CD4-positive, alpha-beta T cell (primary cell): ENCODE results near the gene KIAA0586. TPM values are rescaled to one million over a fixed set of nuclear protein-coding genes. Genes with fewer than 3 reads are reported as not detected.

Source experiments
- ATAC-seq: fragments of 200-7000 bp; cut with Tn5 transposase; one replicate; pipeline ENCODE4 v1.10.0; 2022; ENCODE audit warnings: mild to moderate bottlenecking; ENCODE audit not compliant: poor library complexity
- CTCF ChIA-PET: fragments of 350-600 bp; sonication (Branson Sonifier 250); formaldehyde crosslinking; loops from one replicate; lab custom pipeline; 2021; ENCODE audit warnings: antibody characterized with exemption, inconsistent platforms; lab: Charles Lee
- POLR2A ChIA-PET: fragments of 350-600 bp; sonication (Branson Sonifier 250); formaldehyde crosslinking; loops from one replicate; lab custom pipeline; 2021; ENCODE audit warnings: antibody characterized with exemption, inconsistent platforms; lab: Charles Lee
- DNase-seq, 14 experiments: peaks; one replicate each; pipeline ENCODE4 v3.0.0-alpha.2; 2013 to 2020; ENCODE audit warnings: mixed read lengths in 2 of 14
- H3K27ac ChIP-seq, 2 donors: one replicate each; pipeline versions ENCODE4 v1.5.1 to v1.7.0; 2013; ENCODE audit warnings: low read length in 2 of 2, low read depth in 1 of 2, mild to moderate bottlenecking in 1 of 2
- H3K27me3 ChIP-seq, 2 experiments: 1 replicate in 1 of 2; 2 replicates in 1 of 2; pipeline versions ENCODE4 v1.6.1 to v1.7.0; 2013; ENCODE audit warnings: low read length in 2 of 2, control low read depth in 1 of 2, mild to moderate bottlenecking in 1 of 2, moderate library complexity in 1 of 2; ENCODE audit not compliant: insufficient read depth in 2 of 2, control insufficient read depth in 1 of 2
- H3K36me3 ChIP-seq: one replicate; pipeline ENCODE4 v1.6.1; 2013; ENCODE audit warnings: low read length, control low read depth; ENCODE audit not compliant: insufficient read depth
- H3K4me1 ChIP-seq: one replicate; pipeline ENCODE4 v1.6.1; 2013; ENCODE audit warnings: low read length, control low read depth; ENCODE audit not compliant: insufficient read depth
- H3K4me3 ChIP-seq: one replicate; pipeline ENCODE4 v1.5.1; 2013; ENCODE audit warnings: mild to moderate bottlenecking, low read length, moderate library complexity
- H3K9me3 ChIP-seq, 2 experiments: 1 replicate in 1 of 2; 2 replicates in 1 of 2; pipeline versions ENCODE4 v1.6.1 to v1.7.0; 2013; ENCODE audit warnings: low read length in 2 of 2, mild to moderate bottlenecking in 2 of 2, control low read depth in 1 of 2, moderate library complexity in 1 of 2; ENCODE audit not compliant: control insufficient read depth in 1 of 2, insufficient read depth in 1 of 2
- H3K27ac Mint-ChIP-seq: one replicate; pipeline ENCODE4 v1.8.0; 2020; ENCODE audit warnings: mixed read lengths
- H3K27me3 Mint-ChIP-seq: one replicate; pipeline ENCODE4 v1.8.0; 2021; ENCODE audit warnings: mixed read lengths
- H3K36me3 Mint-ChIP-seq: one replicate; pipeline ENCODE4 v1.8.0; 2021; ENCODE audit warnings: low read depth, mixed read lengths
- H3K4me1 Mint-ChIP-seq: one replicate; pipeline ENCODE4 v1.8.0; 2021; ENCODE audit warnings: low read depth, mixed read lengths
- H3K4me3 Mint-ChIP-seq: one replicate; pipeline ENCODE4 v1.8.0; 2020; ENCODE audit warnings: mild to moderate bottlenecking, mixed read lengths
- H3K9me3 Mint-ChIP-seq: one replicate; pipeline ENCODE4 v1.8.0; 2020; ENCODE audit warnings: mixed read lengths
- intact Hi-C, 2 experiments: fragments of 100-400 bp; cut with DNase I in 1 of 2; cut with micrococcal nuclease in 1 of 2; formaldehyde crosslinking; loops; one replicate each; pipeline versions ENCODE4 v1.15.1 to v1.9.0; 2023 to 2025; cut with DNase I, micrococcal nuclease
- total RNA-seq, 174 experiments: library from RNA in 2 of 174; stranded (reverse) in 2 of 174; gene quantifications; one replicate each; pipeline ENCODE4 v1.2.3 and lab custom pipeline; 2021 to 2026
- TF ChIP-seq, protein P1 (sequence below): fragments of 200-600 bp; IDR thresholded peaks from one replicate; pipeline ENCODE4 v1.8.0; 2022; ENCODE audit warnings: antibody characterized with exemption, mild to moderate bottlenecking

The KIAA0586 gene
- total RNA-seq, 2 experiments from 2014 or later = 16.5 to 18.2 TPM

DNA sequence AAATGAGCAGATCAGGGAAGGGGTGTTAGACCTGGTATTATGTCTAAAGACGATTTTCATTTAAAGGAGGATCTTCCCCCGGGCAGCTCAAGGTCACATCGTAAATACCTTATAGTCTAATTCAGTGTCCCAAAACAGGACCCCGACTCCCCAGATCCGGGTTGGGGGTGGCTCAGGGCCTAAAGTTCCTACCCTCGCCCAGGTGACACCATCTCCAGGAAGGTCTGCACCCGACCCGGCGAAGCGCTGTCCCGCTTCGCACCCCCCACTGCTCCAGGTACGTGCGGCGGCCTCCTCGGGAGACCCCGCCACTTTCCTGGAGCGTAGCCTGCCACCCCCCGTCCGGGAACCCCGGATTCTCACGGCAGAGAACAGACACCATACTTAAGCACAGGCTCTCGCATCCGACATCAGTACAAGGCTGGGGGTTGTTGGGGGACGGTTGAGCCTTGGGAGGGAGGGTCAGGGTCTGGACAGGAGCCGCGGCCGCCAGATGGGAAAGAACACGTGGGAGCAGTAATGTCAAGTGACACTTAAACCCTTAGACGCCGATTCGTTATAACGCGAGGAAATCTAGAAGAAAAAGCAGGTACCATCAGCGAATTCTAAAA is 744 bp upstream of the KIAA0586 start:
- H3K4me1 Mint-ChIP-seq = peaks cover 68% of the 10 kb centered on the region
- Histone ChIP-seq H3K4me1 (peaks cover 18% of the 10 kb centered on the region), H3K36me3 (peaks cover 23% of the 10 kb centered on the region), H3K27me3 (no peaks in the 10 kb centered on the region), H3K9me3 (no peaks in the 10 kb centered on the region), H3K4me3 (peak overlapping the region; percentile 81), H3K27ac (peak overlapping the region; percentile 86 to 95)
- H3K4me3 Mint-ChIP-seq = peak overlapping the region; percentile 92
- H3K36me3 Mint-ChIP-seq = peaks cover 62% of the 10 kb centered on the region
- ATAC-seq (peak; percentile 8), DNase-seq (peak in 12 of 14 experiments; percentile 25 to 71 (median 34))
- TF ChIP-seq, protein P1, sequence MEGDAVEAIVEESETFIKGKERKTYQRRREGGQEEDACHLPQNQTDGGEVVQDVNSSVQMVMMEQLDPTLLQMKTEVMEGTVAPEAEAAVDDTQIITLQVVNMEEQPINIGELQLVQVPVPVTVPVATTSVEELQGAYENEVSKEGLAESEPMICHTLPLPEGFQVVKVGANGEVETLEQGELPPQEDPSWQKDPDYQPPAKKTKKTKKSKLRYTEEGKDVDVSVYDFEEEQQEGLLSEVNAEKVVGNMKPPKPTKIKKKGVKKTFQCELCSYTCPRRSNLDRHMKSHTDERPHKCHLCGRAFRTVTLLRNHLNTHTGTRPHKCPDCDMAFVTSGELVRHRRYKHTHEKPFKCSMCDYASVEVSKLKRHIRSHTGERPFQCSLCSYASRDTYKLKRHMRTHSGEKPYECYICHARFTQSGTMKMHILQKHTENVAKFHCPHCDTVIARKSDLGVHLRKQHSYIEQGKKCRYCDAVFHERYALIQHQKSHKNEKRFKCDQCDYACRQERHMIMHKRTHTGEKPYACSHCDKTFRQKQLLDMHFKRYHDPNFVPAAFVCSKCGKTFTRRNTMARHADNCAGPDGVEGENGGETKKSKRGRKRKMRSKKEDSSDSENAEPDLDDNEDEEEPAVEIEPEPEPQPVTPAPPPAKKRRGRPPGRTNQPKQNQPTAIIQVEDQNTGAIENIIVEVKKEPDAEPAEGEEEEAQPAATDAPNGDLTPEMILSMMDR = no peak
- ChIA-PET POLR2A (interaction anchor here (0.7 to 3.9 kb wide), 32 partner anchors 10 to 1823 kb away, joined by 3 to 122 read pairs (median 5); partner anchors contain the start of genes ACTR10, AP5M1, ARID4A and DACT1), CTCF (interaction anchor here (4.2 kb wide), 1 partner anchor 31 kb away, joined by 23 read pairs; the partner anchor contains the start of gene TOMM20L)
- peak overlapping the region; percentile 93 for H3K27ac Mint-ChIP-seq
- no peaks in the 10 kb centered on the region for H3K9me3 Mint-ChIP-seq
- no peaks in the 10 kb centered on the region for H3K27me3 Mint-ChIP-seq
- intact Hi-C loops = loop anchor here (1.0 to 10.0 kb wide), 10 partner anchors 94 to 1162 kb away; partner anchors contain the start of genes AP5M1 (in 2 of the 2), ARID4A (in 2 of the 2), DAAM1 (in 2 of the 2) and EXOC5 (in 2 of the 2)

DNA sequence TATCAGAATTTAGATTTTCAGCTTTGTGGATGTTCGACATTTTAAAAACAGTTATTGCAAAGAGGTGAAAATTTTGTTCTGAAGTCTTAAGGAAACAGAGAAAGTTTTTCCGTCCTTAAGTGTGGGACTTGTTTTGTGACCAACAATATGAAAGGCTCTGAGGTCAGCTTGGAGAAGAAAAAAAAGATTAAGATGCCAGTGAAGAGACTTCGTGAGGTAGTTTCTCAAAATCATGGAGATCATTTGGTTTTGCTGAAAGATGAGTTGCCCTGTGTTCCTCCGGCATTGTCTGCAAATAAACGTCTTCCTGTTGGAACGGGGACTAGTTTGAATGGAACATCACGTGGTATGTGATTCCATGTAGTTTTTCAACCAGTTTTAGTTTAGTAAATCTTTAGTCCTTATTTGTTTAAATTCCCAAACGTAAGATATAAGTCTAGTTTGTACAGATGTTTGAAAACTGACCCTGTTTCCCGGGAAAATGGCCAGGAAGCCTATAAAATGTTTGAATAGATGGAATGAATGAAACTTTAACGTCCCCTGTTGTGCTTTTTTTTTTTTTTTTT is 682 bp downstream of the KIAA0586 start:
- ChIA-PET POLR2A (interaction anchor here (0.7 to 3.9 kb wide), 23 partner anchors 9 to 1899 kb away, joined by 3 to 122 read pairs (median 5); partner anchors contain the start of genes ACTR10, AP5M1, ARID4A and EXOC5), CTCF (interaction anchor here (4.2 kb wide), 1 partner anchor 32 kb away, joined by 23 read pairs; the partner anchor contains the start of gene TOMM20L)
- no peak for ATAC-seq
- H3K9me3 Mint-ChIP-seq = no peaks in the 10 kb centered on the region
- H3K36me3 Mint-ChIP-seq = peaks cover 64% of the 10 kb centered on the region
- no peaks in the 10 kb centered on the region for H3K27me3 Mint-ChIP-seq
- no peaks in the 10 kb centered on the region for H3K27me3 ChIP-seq
- peaks cover 70% of the 10 kb centered on the region for H3K4me1 Mint-ChIP-seq
- intact Hi-C loops = loop anchor here (5.0 to 10.0 kb wide), 5 partner anchors 96 to 1163 kb away; partner anchors contain the start of genes DAAM1 (in 2 of the 2), AP5M1 (in 1 of the 2), ARID4A (in 1 of the 2) and EXOC5 (in 1 of the 2)
- TF ChIP-seq, protein P1 = no peak
- peak overlapping the region; percentile 86 to 95 for H3K27ac ChIP-seq
- H3K27ac Mint-ChIP-seq = peak overlapping the region; percentile 93
- DNase-seq = peak in 4 of 14 experiments; percentile 11 to 56 (median 50)
- H3K4me3 ChIP-seq = peak overlapping the region; percentile 81
- peaks cover 18% of the 10 kb centered on the region for H3K4me1 ChIP-seq
- H3K4me3 Mint-ChIP-seq = peak overlapping the region; percentile 92
- H3K9me3 ChIP-seq = no peaks in the 10 kb centered on the region
- peaks cover 27% of the 10 kb centered on the region for H3K36me3 ChIP-seq

DNA sequence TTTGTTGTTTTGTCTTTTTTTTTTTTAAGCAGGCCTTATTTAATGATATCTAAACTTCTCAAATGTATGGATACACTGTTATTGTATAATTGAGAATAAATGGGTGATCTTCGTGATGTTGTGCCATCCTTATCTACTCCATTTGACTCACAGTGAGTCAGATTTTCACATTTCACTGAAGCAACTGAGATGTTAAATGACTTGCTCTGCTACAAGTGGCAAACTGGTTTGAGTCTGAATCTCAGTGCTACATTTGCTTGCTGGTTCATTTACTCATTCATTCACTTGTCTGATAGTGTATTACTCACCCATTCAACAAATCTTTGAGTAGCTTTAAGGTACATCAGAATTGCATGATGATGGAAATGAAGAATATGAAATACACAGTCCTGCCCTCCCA is 2.6 kb downstream of the KIAA0586 start:
- Histone ChIP-seq H3K36me3 (peaks cover 36% of the 10 kb centered on the region), H3K4me1 (peaks cover 15% of the 10 kb centered on the region), H3K4me3 (no peak overlapping the region), H3K27ac (no peak overlapping the region), H3K27me3 (no peaks in the 10 kb centered on the region), H3K9me3 (no peaks in the 10 kb centered on the region)
- peaks cover 71% of the 10 kb centered on the region for H3K36me3 Mint-ChIP-seq
- H3K27ac Mint-ChIP-seq = peak overlapping the region; percentile 93
- TF ChIP-seq, protein P1 = no peak
- ATAC-seq = no peak
- H3K4me3 Mint-ChIP-seq = peak overlapping the region; percentile 92
- POLR2A ChIA-PET = no interaction called here
- intact Hi-C loops = no loop called here
- peaks cover 54% of the 10 kb centered on the region for H3K4me1 Mint-ChIP-seq
- CTCF ChIA-PET = interaction anchor here (0.7 kb wide), 1 partner anchor 35 kb away, joined by 3 read pairs; no protein-coding TSS in a partner anchor
- no peak for DNase-seq
- H3K9me3 Mint-ChIP-seq = no peaks in the 10 kb centered on the region
- H3K27me3 Mint-ChIP-seq = no peaks in the 10 kb centered on the region
